Measurements from ENCODE around the gene IL18R1.

- TF ChIP-seq ZC3H11A (IDR thresholded peaks at IDR 0.05) (no peak), CTCF (IDR thresholded peaks at IDR 0.05) (no peak), MAX (IDR thresholded peaks at IDR 0.05) (no peak), BHLHE40 (IDR thresholded peaks at IDR 0.05; ENCODE audit: low read depth, low read length) (no peak), JUNB (IDR thresholded peaks at IDR 0.05) (no peak), POLR2AphosphoS2 (conservative IDR thresholded peaks at IDR 0.05; ENCODE audit: low read length) (no peak), MAZ (IDR thresholded peaks at IDR 0.05; ENCODE audit: borderline replicate concordance, low read depth, low read length) (no peak), REST (IDR thresholded peaks at IDR 0.05) (no peak), POLR2A (IDR thresholded peaks at IDR 0.05; ENCODE audit: low read length) (no peak), CHD4 (IDR thresholded peaks at IDR 0.05; ENCODE audit: borderline replicate concordance) (no peak), RFX5 (IDR thresholded peaks at IDR 0.05) (no peak), HEYL (CRISPR knock-in tag; IDR thresholded peaks at IDR 0.05) (no peak), RAD21 (conservative IDR thresholded peaks at IDR 0.05 in 1 of 2, IDR thresholded peaks at IDR 0.05 in 1 of 2) (no peak), USF2 (IDR thresholded peaks at IDR 0.05) (no peak)
Observed at GRCh38 chr2:102313950-102314349, 41.6 kb upstream of the IL18R1 start.
